C4-2B (cell line): ENCODE results near the gene LRRC32.

Experiments
- ZFX ChIP-seq: fragments of 450-650 bp; IDR thresholded peaks from 2 replicates; pipeline ENCODE4 v1.6.1; 2017
- TF ChIP-seq, protein P1 (sequence below): fragments of 450-650 bp; conservative IDR thresholded peaks from 2 replicates; pipeline ENCODE4 v1.5.1; 2017; ENCODE audit warnings: mild to moderate bottlenecking

DNA sequence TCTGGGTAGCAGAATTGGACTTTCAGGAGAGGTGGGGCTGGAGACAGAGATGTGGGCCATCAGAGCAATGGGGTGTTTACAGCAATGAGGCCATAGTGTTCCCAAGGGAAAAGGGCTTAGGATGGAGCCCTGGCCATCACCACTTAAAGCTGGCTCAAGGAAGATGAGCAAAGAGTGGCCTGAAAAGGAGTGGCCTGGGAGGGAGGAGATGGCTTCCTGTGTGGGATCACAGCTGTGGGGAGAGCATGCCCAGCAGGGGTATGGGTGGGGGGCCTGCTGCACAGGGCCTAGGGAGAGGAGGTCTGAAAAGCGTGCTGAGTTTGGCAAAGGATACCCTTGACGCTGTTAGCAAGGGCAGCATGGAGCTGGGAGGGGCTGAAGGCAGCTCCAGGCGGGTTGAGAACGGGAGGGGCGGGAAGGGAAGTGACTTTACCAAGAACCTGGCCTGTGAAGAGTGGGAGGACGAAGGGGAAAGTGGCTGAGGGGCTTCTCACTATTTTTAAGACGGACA, 13.9 kb downstream of the LRRC32 start:
- TF ChIP-seq, protein P1, sequence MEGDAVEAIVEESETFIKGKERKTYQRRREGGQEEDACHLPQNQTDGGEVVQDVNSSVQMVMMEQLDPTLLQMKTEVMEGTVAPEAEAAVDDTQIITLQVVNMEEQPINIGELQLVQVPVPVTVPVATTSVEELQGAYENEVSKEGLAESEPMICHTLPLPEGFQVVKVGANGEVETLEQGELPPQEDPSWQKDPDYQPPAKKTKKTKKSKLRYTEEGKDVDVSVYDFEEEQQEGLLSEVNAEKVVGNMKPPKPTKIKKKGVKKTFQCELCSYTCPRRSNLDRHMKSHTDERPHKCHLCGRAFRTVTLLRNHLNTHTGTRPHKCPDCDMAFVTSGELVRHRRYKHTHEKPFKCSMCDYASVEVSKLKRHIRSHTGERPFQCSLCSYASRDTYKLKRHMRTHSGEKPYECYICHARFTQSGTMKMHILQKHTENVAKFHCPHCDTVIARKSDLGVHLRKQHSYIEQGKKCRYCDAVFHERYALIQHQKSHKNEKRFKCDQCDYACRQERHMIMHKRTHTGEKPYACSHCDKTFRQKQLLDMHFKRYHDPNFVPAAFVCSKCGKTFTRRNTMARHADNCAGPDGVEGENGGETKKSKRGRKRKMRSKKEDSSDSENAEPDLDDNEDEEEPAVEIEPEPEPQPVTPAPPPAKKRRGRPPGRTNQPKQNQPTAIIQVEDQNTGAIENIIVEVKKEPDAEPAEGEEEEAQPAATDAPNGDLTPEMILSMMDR: no peak
- TF ChIP-seq ZFX: no peak
